ENCODE results near the gene MYORG.

MYORG gene

GRCh38 chr9:34412336-34412735 lies 35.6 kb upstream of the MYORG start:
- ATAC-seq = no peak
- no peak for TF ChIP-seq CREB5 (CRISPR knock-in tag; IDR thresholded peaks at IDR 0.05; ENCODE audit: low read depth)
- no peak for TF ChIP-seq GLIS3 (CRISPR knock-in tag; IDR thresholded peaks at IDR 0.05)
- no peak for TF ChIP-seq ZNF70 (CRISPR knock-in tag; IDR thresholded peaks at IDR 0.05)
- no peak for TF ChIP-seq POU6F1 (CRISPR knock-in tag; IDR thresholded peaks at IDR 0.05; ENCODE audit: borderline replicate concordance, low read depth)
- TF ChIP-seq ESRRG (CRISPR knock-in tag; IDR thresholded peaks at IDR 0.05) = no peak
- no peak for TF ChIP-seq ZNF8 (CRISPR knock-in tag; IDR thresholded peaks at IDR 0.05)
- no peak for TF ChIP-seq TCF4 (CRISPR knock-in tag; IDR thresholded peaks at IDR 0.05; ENCODE audit: borderline replicate concordance)
- TF ChIP-seq PATZ1 (CRISPR knock-in tag; IDR thresholded peaks at IDR 0.05; ENCODE audit: borderline replicate concordance) = no peak
- TF ChIP-seq ZNF565 (CRISPR knock-in tag; conservative IDR thresholded peaks at IDR 0.05; ENCODE audit: low read depth) = no peak
- no peak for TF ChIP-seq SNAI2 (CRISPR knock-in tag; IDR thresholded peaks at IDR 0.05)
- TF ChIP-seq ZC3H10 (CRISPR knock-in tag; IDR thresholded peaks at IDR 0.05) = no peak
- TF ChIP-seq RARB (CRISPR knock-in tag; IDR thresholded peaks at IDR 0.05) = no peak
- no peak for TF ChIP-seq TSHZ2 (CRISPR knock-in tag; IDR thresholded peaks at IDR 0.05)
- no peak for TF ChIP-seq ZFP30 (CRISPR knock-in tag; IDR thresholded peaks at IDR 0.05)
- TF ChIP-seq CSDC2 (CRISPR knock-in tag; IDR thresholded peaks at IDR 0.05) = no peak
- no peak for TF ChIP-seq OSR1 (CRISPR knock-in tag; IDR thresholded peaks at IDR 0.05)

GRCh38 chr9:34409154-34409553 lies 32.5 kb upstream of the MYORG start:
- TF ChIP-seq CSDC2 (CRISPR knock-in tag; IDR thresholded peaks at IDR 0.05) (no peak), ESRRG (CRISPR knock-in tag; IDR thresholded peaks at IDR 0.05) (no peak), TCF4 (CRISPR knock-in tag; IDR thresholded peaks at IDR 0.05; ENCODE audit: borderline replicate concordance) (no peak), ZNF70 (CRISPR knock-in tag; IDR thresholded peaks at IDR 0.05) (no peak), OSR1 (CRISPR knock-in tag; IDR thresholded peaks at IDR 0.05) (no peak), GLIS3 (CRISPR knock-in tag; IDR thresholded peaks at IDR 0.05) (no peak), TOX (CRISPR knock-in tag; IDR thresholded peaks at IDR 0.05; ENCODE audit: borderline replicate concordance) (no peak), PATZ1 (CRISPR knock-in tag; IDR thresholded peaks at IDR 0.05; ENCODE audit: borderline replicate concordance) (no peak), BACH2 (CRISPR knock-in tag; IDR thresholded peaks at IDR 0.05; ENCODE audit: borderline replicate concordance) (no peak), ZC3H10 (CRISPR knock-in tag; IDR thresholded peaks at IDR 0.05) (no peak), POU6F1 (CRISPR knock-in tag; IDR thresholded peaks at IDR 0.05; ENCODE audit: borderline replicate concordance, low read depth) (no peak), RARB (CRISPR knock-in tag; IDR thresholded peaks at IDR 0.05) (no peak), ZFP30 (CRISPR knock-in tag; IDR thresholded peaks at IDR 0.05) (no peak), CREB5 (CRISPR knock-in tag; IDR thresholded peaks at IDR 0.05; ENCODE audit: low read depth) (no peak), SNAI2 (CRISPR knock-in tag; IDR thresholded peaks at IDR 0.05) (no peak), CSRNP3 (CRISPR knock-in tag; IDR thresholded peaks at IDR 0.05) (no peak), ZNF8 (CRISPR knock-in tag; IDR thresholded peaks at IDR 0.05) (no peak), ZFP3 (CRISPR knock-in tag; IDR thresholded peaks at IDR 0.05) (no peak), ISL1 (CRISPR knock-in tag; IDR thresholded peaks at IDR 0.05) (no peak)
- ATAC-seq = no peak
